GM20431 (cell line): Measurements from ENCODE around the gene CD44.

Source experiments
- in situ Hi-C: fragments of 300-500 bp; cut with MseI, MboI; formaldehyde crosslinking; loops from one replicate; pipeline ENCODE4 v1.15.0; 2020; ENCODE audit warnings: low sequenced_read_pairs; ENCODE audit not compliant: unreplicated experiment

CD44 gene

DNA sequence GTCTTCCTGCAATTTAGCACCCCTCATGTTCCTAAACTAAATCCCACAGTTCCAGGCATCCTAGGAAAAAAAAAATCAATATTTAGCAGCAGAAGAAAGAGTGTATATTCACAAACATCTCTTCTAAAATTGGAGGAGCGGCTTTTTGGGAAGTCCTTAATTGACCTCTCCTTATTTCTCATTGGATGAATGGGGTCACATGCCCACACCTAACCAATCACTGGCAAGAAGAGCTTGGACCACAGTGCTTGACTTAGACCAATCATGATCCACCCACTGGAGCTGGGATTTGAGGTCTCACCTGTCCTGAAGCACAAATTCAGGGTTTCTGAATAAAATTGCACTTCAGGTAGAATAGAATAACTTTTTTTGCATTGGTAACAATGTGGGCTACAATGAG is 16.0 kb downstream of the CD44 start:
- in situ Hi-C loops = no loop called here

GRCh38 chr11:35155677-35156076 is 16.7 kb downstream of the CD44 start:
- in situ Hi-C loops = no loop called here

DNA sequence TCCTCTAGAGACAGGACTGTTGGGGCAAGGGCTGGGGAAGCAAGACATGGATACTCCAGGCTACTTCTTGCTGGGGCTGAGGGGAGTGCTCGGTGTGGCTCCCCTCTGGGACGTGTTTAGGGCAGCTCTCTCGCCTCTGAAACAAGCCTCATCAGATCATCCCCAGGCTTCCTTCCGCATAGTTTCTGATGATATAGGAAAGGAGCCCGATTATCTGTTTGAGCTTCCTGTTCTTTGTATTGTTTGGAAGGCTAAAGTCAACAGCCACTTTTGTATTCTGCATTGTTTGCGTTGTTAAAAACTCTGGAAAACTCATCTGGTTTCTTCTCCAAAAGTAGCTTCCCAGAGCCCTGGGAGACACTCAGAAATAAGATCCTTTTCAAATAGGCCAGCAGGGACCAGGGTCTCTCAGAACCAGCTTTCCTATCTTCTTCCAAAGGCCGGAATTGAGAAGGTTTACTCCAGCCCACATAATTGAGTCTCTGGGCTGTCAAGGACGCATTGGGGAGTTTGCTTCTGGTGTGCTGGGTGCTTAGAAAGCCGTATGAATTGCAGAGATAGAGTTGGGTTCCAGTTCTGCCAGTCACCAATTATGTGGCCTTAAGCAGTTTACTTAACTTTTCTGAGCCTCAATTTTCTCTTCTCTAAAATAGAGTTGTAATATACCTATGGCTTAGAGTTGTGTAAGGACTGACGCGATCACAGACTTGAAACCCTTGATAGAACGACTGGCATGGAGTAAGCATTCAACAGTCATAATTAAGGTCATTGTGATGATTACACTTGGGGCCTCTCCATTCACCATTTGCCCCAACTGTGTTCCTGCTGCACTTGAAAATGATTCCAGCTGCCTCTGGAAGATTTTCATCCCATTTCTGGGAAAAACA is 19.1 kb downstream of the CD44 start:
- in situ Hi-C loops = no loop called here

DNA sequence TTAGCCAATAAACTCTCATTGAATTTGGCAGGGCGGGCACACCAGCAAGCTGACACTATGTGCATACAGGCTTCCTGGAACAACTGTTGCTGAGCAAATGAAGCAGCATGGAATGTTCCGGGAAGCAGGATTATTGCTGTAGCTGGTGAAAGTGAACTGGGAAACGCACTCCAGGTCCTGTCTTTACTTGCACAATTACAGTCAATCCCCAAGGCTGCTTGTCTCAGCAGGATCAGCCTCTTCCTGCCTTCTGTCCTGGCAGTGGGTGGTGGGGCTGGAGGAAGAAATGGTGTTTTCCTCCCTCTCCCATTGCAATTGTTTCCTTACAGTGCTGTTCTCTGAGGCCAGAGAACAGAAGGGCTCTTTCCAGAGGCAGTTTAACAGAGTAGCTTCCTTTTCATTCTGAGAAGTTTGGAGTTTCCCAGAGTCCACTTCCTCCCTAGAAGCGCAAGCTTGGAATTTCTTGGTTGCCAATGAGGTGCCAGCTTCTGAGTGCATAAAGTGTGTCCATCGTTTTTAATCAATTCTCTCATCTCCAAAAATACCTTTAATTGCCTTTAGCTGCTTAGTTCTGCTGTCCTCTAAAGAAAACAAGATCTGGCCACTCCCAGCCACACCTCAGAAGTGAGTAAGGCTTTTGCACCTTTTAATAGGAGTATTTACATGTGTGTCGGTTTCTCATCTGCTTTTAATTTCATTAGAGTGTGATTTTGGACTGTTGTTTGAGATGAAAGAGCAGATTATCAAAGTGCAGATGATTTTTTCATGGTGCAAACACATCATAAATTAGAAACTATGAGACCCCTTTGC is 19.9 kb downstream of the CD44 start:
- in situ Hi-C loops = no loop called here

DNA sequence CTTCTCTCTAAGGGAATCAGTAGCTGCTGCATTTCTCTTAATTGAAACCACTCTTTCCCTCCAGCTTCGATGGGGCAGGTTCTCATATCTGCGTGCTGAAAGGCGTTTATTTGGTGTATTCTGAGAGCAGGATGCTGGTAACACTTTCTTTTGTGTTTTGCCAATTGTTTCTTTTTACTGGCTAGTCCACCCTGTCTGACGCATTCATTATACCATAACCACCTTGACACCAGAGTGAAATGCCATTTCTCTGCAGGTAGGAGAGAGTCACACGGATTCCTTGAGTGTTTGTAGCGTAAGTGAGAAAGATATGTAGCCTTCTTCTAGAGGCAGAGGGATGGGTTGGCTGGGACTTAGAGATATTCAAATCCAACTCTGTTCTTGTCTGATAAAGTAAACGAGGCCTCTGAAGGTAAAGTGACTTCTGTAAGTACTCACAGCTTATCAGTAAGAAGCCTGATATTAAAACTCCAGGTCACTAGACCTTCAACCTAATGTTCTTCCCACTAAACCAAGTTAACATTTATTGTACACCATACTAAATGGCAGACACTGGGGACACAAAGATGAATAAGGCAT is 21.4 kb downstream of the CD44 start:
- in situ Hi-C loops = no loop called here

- in situ Hi-C loops = no loop called here
Observed at GRCh38 chr11:35160902-35161597, 22.1 kb downstream of the CD44 start.

DNA sequence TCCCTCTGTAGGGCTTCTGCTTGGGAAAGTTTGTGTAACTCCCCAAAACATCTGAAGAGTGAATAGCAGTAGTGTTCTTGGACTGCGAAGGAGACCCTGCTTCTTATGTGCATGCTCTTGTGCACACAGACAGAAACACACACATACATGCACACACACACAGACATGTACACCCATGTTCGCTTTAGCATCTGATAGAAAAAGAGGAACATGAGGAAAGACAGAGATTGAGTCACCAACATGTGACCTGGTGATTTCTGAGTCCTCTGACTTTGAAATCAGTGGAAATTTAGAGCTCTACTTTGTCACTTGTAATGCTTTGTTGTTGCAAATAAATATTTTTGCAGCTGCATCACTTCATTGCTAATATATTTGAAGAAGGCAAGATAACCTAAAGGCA is 23.8 kb downstream of the CD44 start:
- in situ Hi-C loops = no loop called here

GRCh38 chr11:35163209-35163608 is 24.2 kb downstream of the CD44 start:
- in situ Hi-C loops = no loop called here

- in situ Hi-C loops = no loop called here
Observed at GRCh38 chr11:35163702-35164496, 24.9 kb downstream of the CD44 start.

DNA sequence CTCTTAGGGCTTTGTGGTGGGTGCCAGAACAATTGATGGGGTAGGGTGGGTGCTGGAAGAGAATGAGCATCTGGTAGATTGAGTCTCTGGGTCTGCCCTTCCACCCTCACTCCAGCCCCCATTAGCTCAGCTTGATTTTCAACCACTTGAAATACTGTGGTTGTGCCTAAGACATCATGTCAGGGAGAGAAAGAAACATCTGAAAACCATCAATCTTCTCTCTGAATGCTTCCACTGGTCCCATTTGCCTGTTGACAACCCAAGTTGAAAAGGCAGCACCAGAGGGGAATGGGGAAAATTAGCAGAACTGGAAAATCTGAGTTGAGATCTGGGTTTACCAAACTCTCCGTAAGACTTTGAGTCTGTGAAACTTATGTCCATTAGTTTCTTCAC is 26.1 kb downstream of the CD44 start:
- in situ Hi-C loops = no loop called here

DNA sequence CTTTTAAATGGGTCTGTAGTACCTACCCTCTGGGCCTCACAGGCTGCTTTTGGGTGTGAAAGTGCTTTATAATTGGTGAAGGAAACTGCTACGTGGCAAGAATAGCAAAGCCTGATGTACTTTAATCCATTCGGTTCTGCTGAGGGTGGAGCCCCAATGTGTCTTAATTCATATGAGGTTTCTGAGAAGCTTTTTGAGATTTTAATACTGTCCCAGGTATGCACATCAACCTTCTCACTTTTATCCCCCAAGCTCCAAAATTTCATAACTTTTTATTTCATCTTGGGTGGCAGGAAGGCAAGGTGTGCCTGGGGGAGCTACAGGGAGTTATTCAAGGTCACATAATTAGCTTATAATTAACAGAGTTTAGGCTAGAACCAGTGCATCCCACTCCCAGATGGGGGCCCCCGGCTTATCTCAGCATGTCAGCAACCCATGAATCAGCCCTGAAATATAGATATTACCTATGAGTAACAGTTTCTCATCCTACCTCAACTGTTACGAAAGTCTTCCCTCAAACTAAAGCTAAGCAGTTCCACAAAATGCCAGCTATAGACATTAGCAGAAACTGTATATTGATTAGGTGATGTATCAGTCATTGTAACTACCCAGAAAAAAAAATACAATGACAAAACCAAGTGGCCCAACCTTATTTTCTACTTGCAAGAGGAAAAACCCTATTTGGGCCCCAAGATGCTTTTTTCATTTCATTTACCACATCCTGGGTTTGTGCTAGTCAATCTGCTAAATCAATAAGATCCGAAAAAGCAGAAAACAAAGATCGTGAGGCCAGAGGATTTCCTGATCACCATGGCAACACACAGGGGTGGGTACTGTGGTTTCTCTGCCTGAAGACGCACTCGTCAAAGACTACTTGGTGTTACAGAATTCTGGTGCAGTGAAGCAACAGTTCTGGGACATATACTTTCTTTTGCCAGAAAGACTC is 26.7 kb downstream of the CD44 start:
- in situ Hi-C loops = no loop called here

GRCh38 chr11:35166369-35167360 is 27.7 kb downstream of the CD44 start:
- in situ Hi-C loops = no loop called here

- in situ Hi-C loops = no loop called here
Observed at GRCh38 chr11:35167426-35167954, 28.5 kb downstream of the CD44 start.

GRCh38 chr11:35168671-35169070 is 29.7 kb downstream of the CD44 start:
- in situ Hi-C loops = no loop called here

DNA sequence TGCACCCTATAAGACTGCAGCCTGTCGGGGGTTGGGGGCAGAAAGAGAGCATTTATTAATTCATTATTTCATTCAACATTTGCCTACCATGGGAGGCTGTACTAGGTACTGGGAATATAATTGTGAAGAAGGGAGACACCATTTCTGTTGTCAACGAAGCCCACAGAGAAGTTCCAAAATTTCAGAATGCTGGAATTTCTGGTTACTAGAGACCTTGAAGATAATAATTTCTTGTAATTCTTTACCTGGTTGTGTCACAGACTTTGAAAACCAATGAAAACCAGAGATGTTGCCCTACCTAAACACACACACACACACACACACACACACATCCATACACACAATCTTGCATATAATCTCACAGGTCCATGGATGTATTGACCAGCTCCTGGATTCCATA is 30.1 kb downstream of the CD44 start:
- in situ Hi-C loops = no loop called here

DNA sequence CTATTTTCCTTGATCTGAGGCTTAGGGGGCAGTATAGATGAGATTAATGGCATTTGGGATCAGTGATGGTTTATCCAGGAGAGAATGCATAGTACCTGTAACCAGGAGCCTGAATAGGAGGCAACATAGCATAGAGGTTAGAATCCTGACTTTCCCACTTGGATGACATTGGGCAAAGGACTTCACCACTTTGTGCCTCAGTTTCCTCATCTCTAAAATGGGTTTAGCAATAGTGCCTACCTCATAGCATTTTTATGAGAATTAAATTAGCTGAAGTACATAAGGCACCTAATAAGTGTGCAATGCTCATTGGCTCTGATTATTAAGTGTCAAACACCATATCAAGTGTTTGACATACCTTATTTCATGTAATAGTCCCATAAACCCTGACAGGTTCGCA is 30.8 kb downstream of the CD44 start:
- in situ Hi-C loops = no loop called here

DNA sequence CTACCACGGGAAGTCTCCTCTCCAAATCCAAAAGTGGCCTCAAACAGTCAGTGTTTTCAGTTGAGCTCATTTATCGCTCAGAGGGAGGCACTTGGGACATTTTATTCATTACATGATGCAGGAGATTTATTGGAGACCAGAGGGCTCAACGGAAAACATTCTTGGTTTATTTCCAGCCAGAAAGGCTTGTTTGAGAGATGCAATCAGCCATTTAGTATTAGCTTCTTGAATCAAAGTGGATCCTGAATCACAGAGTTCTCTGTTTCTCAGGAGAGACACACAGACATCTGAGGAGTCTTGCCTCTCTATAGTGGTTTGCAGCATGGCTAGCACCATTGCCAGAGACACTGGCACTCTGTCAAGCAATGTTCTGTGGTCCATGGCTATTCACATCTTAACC is 31.5 kb downstream of the CD44 start:
- in situ Hi-C loops = no loop called here
